Central memory CD4-positive, alpha-beta T cell (primary cell): ENCODE measurements around the gene ABCA13.

Experiments used
- DNase-seq: peaks from one replicate; pipeline ENCODE4 v3.0.0; 2022

ABCA13 gene

DNA sequence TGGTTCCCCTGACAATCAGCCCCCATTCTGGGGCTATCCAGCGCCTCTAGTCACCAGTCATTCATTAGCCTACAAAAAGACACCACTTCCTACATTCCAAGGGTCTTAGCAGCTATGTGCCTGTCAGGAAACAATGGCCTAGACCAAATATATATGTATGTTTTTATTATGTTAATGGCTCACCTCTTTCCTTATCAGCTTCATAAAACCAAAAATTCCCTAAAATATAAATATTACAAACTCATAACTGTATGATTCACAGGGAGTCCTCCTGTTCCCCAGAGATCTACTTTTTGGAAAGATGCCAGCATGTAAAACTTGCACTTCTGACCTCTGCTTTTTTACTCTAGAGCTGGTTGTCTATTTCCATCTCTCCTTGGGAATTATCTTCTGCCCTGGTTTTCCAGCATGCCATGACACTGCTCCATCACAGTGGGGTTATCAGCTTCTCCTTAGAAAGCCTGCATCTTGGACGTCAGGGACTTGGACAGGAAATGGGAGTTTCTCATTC is 79.2 kb downstream of the ABCA13 start:
- DNase-seq, result no peak

DNA sequence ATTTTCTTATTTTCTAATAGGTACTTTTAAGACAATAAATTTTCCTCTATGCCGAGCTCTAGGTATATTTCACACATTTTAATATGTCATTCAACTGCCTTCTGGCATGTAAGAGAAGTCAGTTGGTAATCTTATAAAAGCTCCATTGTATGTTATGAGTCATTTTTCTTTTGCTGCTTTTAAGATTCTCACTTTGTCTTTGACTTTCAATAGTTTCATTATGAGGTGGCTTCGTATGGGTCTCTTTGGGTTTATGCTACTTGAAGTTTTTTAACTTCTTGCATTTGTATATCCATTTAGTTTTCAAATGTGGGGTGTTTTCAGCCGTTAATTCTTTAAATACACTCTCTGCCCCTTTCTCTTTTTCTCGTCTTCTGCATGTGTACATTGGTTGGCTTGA is 80.5 kb downstream of the ABCA13 start:
- DNase-seq, result no peak

DNA sequence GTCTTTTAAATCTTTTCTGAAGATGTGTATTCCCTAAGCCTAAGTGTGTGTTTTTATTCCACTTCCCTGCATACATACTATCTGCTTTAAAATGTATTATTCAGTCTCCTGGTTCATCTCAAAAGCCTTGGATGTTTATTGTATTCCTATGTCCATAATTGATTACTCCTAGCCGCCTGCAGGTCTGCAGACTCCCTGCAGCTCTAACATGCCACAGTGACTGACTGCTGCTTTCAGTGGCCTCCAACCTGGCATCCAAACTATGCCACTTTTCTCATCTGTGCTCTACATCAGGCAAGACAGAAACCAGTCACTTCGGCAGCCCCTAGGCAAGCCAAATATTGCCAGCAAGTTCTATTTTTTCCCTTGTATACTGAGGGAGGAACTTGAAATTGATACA is 81.7 kb downstream of the ABCA13 start:
- no peak for DNase-seq

DNA sequence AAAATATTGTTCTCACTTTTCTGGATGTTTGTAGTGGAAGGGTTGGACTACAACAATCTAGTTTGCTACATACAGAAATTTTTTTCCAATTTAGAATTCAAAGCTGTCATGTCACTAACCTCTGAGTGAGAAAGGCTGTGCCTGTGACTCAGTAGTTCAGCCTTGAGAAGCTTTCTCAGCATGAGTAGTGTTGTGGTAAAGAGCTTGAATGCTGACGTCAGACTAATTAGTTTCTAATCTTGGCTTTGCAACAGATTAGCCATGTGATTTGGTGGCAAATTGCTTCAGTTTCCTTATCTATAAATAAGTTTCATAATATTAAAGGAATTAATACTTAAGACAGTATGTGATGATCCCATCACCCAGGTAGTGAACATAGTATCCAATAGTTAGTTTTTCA is 83.8 kb downstream of the ABCA13 start:
- no peak for DNase-seq

DNA sequence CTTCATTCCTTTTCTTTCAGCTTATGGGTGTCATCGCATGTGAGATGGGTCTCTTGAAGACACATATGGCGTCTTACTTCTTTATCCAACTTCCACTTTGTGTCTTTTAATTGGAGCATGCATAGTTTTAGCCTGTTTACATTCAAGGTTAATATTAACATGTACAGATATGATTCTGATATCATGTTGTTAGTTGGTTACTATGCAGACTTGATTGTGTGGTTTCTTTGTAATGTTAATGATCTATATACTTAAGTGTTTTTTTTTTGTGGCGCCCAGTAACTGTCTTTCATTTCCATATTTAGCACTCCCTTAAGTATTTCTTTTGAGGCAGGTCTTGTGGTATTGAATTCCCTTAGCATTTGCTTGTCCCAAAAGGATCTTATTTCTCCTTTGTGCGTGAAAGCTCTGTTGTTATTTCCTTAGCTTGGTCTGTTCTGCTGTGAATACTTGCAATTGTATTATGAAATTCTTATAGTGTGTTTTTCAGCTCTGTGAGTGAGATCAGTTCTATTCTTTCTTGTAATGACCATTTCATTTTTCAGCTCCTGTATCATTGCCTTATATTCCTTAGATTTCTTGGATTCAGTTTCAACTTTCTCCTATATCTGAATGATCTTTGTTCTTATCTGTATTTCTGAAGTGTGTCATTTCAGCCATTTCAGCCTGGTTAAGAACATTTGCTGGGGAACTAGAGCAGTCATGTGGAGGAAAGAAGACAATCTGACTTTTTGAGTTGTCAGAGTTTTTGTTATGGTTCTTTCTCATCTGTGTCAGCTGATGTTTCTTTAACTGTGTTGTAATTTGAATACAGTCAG is 88.4 kb downstream of the ABCA13 start:
- no peak for DNase-seq

DNA sequence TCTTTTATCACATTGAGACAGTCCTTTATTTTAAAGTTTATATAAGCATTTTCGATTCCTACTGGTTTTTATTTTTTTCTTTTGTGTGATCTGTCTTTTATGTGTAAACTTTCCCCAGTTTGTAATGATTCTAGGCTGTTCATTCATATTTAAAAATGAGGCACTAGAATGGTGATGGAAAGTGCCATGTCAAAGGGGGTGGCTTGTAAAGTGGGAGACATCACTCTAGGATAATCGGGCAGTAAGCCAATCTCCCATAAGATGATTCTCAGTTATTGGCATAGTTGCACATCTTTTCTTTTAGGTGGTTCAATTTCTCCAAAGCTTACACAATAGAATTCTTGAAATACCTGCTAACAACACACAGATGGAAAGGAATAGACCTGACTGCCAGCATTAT is 90.4 kb downstream of the ABCA13 start:
- DNase-seq, result no peak

DNA sequence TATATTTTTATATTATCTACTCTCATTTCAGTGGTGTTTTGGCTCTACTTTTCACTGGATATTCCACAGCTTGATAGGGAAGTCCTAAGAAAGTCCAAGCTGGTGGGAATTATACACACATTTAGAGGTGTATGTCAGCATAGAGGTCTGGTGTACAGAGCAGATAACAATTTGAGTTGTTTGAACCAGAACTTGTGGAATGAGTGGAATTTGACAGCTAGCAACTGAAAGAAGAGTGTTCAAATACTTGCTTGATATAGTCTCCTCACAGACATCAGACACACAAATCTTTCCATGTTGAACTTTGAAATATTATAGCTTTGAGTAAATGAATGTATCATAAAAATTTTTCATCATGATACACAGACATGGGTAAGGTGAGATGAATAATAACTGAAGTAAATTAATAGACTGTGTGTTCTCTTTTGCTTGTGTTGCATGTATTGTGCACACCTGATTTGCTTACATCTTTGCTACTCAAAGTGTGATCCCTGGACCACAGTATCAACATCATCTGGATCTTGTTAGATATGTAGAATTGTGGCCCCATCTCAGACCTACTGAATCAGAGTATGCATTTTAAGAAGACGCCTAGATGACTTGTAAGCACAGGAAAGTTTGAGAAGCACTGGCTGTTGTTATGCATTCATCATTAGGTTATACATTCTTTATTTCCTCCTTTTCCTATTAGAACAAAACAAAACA is 91.5 kb downstream of the ABCA13 start:
- no peak for DNase-seq

DNA sequence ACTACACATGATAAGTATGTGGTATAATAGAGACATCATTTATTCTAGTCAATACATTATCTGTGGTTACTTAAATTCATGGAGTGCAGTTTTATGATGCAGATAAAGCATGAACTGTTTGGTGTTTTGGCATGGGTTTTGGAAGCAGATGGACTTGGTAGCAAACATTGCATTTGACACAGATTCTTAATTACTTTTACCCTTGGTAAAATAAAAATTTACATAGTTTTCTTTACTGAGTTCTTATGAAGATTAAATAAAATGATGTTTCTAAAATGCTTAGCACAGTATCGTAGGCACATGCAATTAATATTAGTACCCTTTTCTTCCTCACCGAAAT is 92.0 kb downstream of the ABCA13 start:
- no peak for DNase-seq

DNA sequence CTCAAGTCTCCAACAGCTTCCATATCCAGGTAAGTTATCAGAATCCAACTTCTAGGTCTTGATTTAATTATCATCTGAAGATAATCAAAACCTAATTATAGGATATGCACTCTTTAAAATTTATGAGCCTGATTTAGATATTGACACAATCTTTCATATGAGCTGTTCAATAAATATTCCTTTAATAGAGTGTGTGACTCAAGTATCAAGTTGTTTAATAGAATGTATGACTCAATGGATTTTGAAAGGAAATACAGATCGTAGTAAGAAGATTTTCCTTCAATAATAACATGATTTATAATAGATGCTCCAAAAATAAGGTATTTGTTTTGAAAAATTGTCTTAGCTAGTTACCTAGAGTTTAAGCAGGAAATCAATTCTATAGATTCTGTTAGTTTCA is 97.8 kb downstream of the ABCA13 start:
- no peak for DNase-seq

DNA sequence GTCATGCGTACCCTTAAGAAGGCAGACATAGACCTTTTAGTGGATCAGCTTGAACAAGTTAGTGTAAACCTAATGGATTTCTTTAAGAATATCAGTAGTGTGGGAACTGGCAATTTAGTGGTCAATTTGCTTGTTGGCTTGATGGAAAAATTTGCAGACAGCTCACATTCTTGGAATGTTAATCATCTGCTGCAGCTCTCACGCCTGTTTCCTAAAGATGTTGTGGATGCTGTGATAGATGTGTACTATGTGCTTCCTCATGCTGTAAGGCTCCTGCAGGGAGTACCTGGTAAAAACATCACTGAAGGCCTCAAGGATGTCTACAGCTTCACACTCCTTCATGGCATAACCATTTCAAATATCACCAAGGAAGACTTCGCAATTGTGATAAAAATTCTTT is 103.4 kb downstream of the ABCA13 start:
- no peak for DNase-seq

DNA sequence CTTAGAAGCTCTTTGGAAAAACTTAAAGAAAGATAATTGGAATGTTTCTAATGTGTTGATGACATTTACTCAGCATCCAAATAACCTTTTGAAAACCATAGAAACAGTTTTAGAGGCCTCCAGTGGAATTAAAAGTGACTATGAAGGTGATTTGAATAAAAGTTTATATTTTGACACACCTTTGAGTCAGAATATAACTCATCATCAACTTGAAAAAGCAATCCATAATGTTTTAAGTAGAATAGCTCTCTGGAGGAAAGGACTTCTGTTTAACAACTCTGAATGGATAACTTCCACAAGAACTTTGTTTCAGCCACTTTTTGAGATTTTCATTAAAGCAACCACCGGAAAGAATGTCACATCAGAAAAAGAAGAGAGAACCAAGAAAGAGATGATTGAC is 108.2 kb downstream of the ABCA13 start:
- DNase-seq, result no peak

DNA sequence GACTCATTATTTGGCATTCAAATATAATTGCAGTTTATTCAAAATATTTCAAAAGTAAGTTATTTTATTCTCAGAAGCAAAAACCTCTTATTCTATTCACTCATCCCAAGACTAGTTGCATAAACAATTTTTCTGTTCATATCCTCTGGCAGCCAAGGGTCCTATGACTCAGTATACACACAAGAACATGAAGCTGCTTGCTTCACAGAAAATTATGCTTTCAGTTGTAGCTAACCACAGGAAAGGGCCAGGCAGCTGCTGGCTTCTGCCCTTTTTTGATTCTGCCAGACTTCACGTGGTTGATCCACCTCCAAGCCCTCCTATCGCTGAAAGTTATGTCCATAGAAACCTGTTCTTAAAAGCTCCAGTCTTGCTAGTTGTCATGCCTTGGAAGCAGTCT is 108.8 kb downstream of the ABCA13 start:
- DNase-seq, result no peak

DNA sequence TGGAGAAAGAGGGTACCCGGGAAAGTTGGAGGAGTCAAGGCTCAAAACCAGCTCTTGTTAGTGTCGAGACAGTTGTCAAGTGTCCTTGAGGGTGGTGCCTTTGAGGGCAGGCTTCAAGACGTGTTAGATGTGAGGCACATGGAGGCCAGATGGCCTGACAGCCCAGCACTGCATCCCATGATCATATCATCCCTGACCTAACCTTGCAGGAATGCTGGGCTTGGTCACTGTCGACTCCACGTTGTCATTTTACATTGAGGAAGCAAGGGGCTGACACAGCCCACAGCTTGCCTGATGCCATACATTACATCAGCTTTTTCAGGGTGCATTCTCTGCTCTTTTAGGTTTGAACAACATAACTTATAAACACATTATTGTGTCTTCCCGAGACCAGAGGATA is 114.1 kb downstream of the ABCA13 start:
- no peak for DNase-seq

DNA sequence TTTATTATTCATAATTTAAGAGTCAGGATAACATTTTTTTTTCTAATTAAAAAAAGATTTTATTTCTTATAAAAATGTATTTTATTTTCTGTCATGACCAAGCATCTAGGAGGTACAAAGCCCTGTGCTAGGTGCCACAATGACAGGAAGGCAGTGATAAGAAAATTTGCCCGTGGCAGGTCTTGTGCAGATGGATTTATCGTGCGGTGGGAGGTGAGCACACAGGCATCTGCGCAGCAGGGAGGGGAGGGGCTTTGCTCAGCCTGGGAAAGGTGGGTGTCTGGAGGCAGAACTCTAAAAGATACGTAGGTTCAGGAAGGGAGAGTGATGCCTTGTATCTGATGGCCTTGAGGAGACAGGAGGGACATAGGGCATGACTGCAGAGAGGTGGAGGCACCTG is 115.6 kb downstream of the ABCA13 start:
- DNase-seq, result no peak

DNA sequence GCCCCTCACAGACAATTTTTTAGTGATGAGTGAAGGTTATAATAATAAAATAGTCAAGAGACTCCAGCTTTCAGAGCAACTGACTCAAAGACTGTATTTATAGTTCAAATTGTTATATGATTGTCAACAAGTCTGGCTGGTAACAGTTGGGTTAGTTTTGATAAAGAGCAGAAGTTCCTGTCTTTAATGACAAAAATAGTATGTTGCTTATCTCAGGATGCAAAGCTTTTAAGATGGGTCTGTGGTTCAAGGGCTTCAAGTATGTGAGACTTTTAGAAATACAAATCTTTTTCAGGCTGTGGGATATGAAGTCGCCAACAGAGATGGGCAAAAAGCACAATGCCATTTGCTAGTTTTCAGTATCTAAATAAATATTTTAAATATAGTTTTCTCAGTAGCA is 118.4 kb downstream of the ABCA13 start:
- no peak for DNase-seq

DNA sequence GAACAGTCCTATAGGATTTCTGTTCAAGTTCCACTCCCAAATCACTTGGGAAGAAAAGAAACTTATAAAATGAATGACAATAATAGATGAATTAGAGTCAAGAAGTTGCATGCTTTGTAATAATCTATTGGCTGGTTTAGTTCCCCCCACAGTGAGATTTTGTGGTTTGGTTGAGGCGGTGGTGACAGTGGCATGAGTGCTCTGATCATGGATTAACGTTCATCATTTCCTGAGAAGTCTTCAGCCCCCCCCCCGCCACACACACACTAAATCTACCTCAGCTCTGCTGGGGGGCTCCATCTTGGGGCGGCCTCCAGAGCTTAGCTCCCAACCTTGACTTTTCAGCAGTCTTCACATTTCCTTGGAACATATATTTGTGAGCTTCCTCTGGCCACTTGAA is 121.7 kb downstream of the ABCA13 start:
- no peak for DNase-seq

DNA sequence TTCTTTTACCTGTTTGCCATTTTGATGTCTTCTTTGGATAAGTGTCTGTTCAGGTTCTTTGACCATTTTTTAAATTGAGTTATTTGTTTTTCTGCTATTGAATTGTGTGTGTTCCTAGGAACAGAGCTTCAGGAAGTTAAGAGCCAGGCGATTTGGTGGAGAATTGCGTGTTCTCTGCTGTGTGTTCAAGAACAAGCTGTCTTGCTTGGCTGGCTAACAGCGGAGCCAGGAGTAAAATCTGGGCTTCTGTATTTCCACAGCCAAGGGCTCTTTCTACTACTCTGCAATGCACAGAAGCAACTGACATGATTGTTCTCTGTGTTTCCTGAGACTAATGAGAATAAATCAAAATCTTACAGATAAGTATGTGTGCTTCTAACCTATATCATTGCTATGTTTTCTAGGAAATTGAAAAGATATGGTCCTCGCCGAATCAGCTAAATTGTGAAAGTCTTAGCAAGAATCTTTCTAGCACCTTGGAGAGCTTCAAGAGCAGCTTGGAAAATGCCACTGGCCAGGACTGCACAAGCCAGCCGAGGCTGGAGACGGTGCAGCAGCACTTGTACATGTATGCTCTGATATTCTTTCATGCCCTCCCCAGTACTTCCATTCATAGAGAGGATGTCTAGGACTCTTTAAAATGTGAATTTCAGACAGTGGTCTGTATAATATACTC is 124.2 kb downstream of the ABCA13 start:
- DNase-seq, result no peak

DNA sequence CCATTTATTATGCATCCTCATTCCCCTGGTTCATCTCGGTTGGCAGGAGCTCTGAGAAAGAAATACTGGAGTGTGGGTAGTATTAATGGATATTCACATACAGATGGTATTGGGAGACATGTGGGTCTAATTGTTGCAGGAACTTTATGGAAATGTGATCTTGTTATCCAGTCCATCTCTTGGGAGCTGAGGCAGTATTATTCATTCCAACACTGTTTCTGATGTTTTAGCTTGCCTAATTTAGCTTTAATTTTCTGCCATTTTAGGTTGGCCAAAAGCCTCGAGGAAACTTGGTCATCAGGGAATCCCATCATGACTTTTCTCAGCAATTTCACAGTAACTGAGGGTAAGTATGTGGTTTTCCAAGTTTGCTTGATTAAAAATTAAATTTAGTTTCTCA is 125.7 kb downstream of the ABCA13 start:
- DNase-seq, result no peak

DNA sequence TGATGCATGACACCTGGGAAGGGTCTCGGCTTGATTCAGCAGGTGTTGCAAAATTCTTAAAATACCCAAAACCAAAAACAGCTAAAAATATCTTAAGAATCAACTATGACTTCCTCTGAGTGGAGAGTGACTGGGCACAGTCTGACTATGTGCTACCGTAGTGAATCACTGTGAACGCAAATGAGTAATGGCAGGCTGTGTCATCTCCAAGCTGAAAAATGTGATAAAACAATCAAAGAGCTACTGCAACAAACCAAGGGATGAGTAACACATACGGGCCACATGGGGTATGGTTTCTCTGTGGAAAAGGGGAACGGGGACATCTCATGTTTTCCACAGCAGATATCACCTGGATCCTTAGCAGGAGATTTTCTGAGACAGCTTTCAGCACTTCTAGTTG is 127.5 kb downstream of the ABCA13 start:
- DNase-seq, result no peak

DNA sequence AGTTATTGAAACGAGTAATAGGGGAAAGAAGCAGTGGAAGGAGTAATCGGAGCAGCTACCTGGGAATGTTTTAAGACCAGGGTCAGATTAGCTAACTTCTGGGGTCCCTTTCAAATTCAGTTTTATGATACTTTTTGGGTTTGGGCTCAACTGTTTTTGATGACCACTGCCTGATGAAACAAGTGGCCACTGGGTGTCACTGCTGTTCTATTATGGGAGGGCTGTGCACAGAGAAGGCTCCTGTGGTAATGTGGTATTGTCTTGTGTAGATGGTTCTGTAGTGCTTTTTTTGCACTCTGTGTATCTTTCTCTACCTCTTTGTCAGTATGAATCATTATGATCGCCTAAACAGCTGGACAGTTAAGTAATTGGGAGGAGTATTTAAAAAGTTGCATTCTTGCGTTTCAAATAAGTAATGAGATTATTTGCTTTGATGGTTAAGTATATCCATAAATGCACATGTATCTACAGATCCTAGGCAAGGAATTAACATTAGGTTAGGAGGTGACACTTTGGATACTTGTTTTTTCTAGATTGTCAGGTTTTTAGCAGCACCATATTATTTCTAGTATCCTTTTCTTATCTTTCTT is 128.4 kb downstream of the ABCA13 start:
- no peak for DNase-seq

DNA sequence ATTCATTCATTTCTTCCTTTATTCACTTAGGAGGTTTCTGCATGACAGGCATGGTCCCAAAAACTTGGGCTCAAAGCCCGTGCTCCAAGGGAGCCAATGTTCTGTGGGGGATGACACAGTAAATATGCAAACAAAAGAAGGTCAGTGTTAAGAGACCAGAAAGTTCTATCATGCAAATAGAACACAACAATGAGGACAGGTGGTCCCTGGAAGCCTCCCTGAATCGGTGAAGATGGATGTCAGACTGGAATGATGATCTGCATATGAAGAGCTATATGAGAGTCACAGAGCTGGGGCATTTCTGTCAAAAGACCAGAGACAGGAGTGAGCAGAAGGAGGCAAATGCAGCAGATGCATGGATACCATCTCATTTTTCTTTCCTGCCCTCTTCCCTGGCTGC is 129.0 kb downstream of the ABCA13 start:
- DNase-seq, result no peak

DNA sequence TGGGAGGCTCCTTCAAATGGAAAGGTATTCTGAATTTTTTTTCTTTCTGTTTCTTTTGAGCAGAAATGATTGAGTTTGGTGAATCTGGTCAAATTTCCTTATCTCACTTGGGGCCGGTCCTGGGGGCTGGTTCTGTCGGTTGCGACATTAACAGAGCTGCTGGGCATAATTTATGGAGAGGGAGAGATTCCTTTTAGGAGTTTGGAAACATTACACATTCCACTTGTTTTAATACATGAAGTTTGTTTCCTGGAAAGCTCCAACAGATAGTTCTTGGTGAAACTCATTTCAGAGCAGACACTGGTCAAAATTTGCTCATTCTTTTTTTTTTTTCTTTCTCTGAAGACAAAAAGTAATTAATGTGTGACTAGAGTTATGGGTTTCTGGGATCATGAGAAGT is 129.9 kb downstream of the ABCA13 start:
- no peak for DNase-seq

DNA sequence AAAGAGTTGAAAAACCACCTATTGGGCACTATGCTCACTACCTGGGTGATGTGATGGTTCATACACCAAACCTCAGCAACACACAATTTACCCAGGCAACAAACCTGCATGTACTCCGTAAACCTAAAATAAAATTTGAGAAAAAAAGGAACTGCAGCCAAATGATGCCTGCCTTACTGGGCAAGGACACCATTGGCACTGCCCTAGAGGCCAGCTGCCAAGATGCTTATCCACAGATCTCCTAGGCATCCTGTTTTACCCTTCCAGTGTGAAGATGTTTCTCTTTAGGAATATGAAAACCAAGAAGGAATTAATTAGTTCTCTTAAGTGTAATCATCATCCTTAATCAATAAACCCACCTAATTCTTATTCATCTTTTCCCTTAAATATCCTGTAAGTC is 133.4 kb downstream of the ABCA13 start:
- no peak for DNase-seq

DNA sequence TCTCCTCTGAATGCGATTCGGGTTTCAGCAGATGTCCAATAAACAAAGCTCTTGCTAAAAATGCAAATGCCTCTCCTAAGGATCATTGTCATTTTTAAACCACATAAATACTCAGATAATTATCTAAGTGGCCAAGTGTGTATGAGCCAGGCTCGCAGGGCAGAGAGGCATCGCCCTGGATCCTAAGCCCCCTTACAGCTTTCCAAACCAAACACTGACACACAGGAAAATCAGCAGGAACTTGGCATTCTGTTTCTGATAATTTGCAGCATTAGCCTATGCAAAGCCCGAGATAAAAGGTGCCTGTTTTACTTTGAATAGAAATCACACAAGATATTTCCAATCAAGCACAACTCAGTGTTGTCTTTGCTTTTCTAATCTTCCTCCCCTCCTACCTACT is 134.4 kb downstream of the ABCA13 start:
- DNase-seq, result no peak
